ENCODE measurements around the gene GTPBP8.
A peak's percentile ranks its signal among the peaks of the same experiment; 100 is the strongest.

The GTPBP8 gene

GRCh38 chr3:112987710-112988334, 3.0 kb upstream of the GTPBP8 start:
- no peak overlapping the region for H3K4me3 ChIP-seq
- H3K27ac ChIP-seq, result no peak overlapping the region

- Histone ChIP-seq H3K4me3 (no peak overlapping the region), H3K27ac (no peak overlapping the region)
Measured at GRCh38 chr3:112995800-112996199, 5.0 kb downstream of the GTPBP8 start.

- H3K4me3 ChIP-seq, result no peak overlapping the region
- no peak overlapping the region for H3K27ac ChIP-seq
Measured at GRCh38 chr3:113000691-113001090, 9.9 kb downstream of the GTPBP8 start.

GRCh38 chr3:113002037-113002436, 11.3 kb downstream of the GTPBP8 start:
- H3K27ac ChIP-seq, result no peak overlapping the region

GRCh38 chr3:113002679-113003078, 11.9 kb downstream of the GTPBP8 start:
- H3K4me3 ChIP-seq, result no peak overlapping the region
- H3K27ac ChIP-seq, result peak overlapping the region in 1 of 21 experiments; percentile 19

More at GRCh38 chr3:113002037-113002436, 11.3 kb downstream of the GTPBP8 start:
- no peak overlapping the region for H3K4me3 ChIP-seq

GRCh38 chr3:113005611-113006010, 14.8 kb downstream of the GTPBP8 start:
- H3K4me3 ChIP-seq, result no peak overlapping the region
- peak overlapping the region in 2 of 21 experiments; percentile 8 to 38 for H3K27ac ChIP-seq

GRCh38 chr3:113006359-113007056, 15.7 kb downstream of the GTPBP8 start:
- H3K27ac ChIP-seq, result peak overlapping the region in 2 of 21 experiments; percentile 8 to 31

GRCh38 chr3:113008117-113008516, 17.3 kb downstream of the GTPBP8 start:
- H3K4me3 ChIP-seq, result no peak overlapping the region

More at GRCh38 chr3:113006359-113007056, 15.7 kb downstream of the GTPBP8 start:
- no peak overlapping the region for H3K4me3 ChIP-seq

GRCh38 chr3:113013593-113013992, 22.8 kb downstream of the GTPBP8 start:
- no peak overlapping the region for H3K27ac ChIP-seq

More at GRCh38 chr3:113008117-113008516, 17.3 kb downstream of the GTPBP8 start:
- H3K27ac ChIP-seq, result no peak overlapping the region

GRCh38 chr3:113018536-113019181, 27.9 kb downstream of the GTPBP8 start:
- Histone ChIP-seq H3K27ac (peak overlapping the region; percentile 67 to 97 (median 94)), H3K4me3 (peak overlapping the region; percentile 63 to 95 (median 80))

More at GRCh38 chr3:113013593-113013992, 22.8 kb downstream of the GTPBP8 start:
- no peak overlapping the region for H3K4me3 ChIP-seq

- peak overlapping the region; percentile 63 to 95 (median 80) for H3K4me3 ChIP-seq
- peak overlapping the region; percentile 67 to 97 (median 94) for H3K27ac ChIP-seq
Measured at GRCh38 chr3:113019182-113020137, 28.7 kb downstream of the GTPBP8 start.

- Histone ChIP-seq H3K27ac (no peak overlapping the region), H3K4me3 (no peak overlapping the region)
Measured at GRCh38 chr3:113021471-113021870, 30.7 kb downstream of the GTPBP8 start.

- H3K27ac ChIP-seq, result no peak overlapping the region
- no peak overlapping the region for H3K4me3 ChIP-seq
Measured at GRCh38 chr3:113034011-113034410, 43.2 kb downstream of the GTPBP8 start.

GRCh38 chr3:113035387-113035982, 44.7 kb downstream of the GTPBP8 start:
- H3K27ac ChIP-seq, result no peak overlapping the region
- H3K4me3 ChIP-seq, result no peak overlapping the region

GRCh38 chr3:113038328-113038727, 47.5 kb downstream of the GTPBP8 start:
- Histone ChIP-seq H3K27ac (no peak overlapping the region), H3K4me3 (no peak overlapping the region)

- Histone ChIP-seq H3K4me3 (no peak overlapping the region), H3K27ac (no peak overlapping the region)
Measured at GRCh38 chr3:113039546-113039945, 48.8 kb downstream of the GTPBP8 start.

- H3K4me3 ChIP-seq, result no peak overlapping the region
- H3K27ac ChIP-seq, result no peak overlapping the region
Measured at GRCh38 chr3:113040231-113040630, 49.4 kb downstream of the GTPBP8 start.

- no peak overlapping the region for H3K4me3 ChIP-seq
- H3K27ac ChIP-seq, result no peak overlapping the region
Measured at GRCh38 chr3:113043686-113044085, 52.9 kb downstream of the GTPBP8 start.
